OCI-LY3 (cell line): ENCODE measurements around the gene SCPEP1.

Experiments
- CTCF ChIP-seq: fragments of 200-600, 300-600 bp; sonication (generic); IDR thresholded peaks from 2 replicates; pipeline ENCODE4 v1.5.1; 2014; ENCODE audit warnings: antibody characterized with exemption, low read length, low read depth
- EZH2phosphoT487 ChIP-seq: fragments of 200-600 bp; shearing (Covaris generic); IDR thresholded peaks from 2 replicates; pipeline ENCODE4 v1.6.1; 2018; ENCODE audit warnings: antibody characterized with exemption, mixed run types, low read depth

- TF ChIP-seq CTCF (no peak), EZH2phosphoT487 (no peak)
Observed at GRCh38 chr17:57001541-57001940, 23.6 kb downstream of the SCPEP1 start.
